Measurements from ENCODE around the gene APOB.

Gene APOB

GRCh38 chr2:21005700-21006422 is 38.0 kb downstream of the APOB start:
- DNase-seq (ENCODE audit: low read depth in 2 of 2), result no peak

GRCh38 chr2:21005111-21005699 is 38.7 kb downstream of the APOB start:
- DNase-seq (ENCODE audit: low read depth in 2 of 2), result no peak

- DNase-seq (ENCODE audit: low read depth in 2 of 2), result no peak
Observed at GRCh38 chr2:21004181-21004572, 39.7 kb downstream of the APOB start.

DNA sequence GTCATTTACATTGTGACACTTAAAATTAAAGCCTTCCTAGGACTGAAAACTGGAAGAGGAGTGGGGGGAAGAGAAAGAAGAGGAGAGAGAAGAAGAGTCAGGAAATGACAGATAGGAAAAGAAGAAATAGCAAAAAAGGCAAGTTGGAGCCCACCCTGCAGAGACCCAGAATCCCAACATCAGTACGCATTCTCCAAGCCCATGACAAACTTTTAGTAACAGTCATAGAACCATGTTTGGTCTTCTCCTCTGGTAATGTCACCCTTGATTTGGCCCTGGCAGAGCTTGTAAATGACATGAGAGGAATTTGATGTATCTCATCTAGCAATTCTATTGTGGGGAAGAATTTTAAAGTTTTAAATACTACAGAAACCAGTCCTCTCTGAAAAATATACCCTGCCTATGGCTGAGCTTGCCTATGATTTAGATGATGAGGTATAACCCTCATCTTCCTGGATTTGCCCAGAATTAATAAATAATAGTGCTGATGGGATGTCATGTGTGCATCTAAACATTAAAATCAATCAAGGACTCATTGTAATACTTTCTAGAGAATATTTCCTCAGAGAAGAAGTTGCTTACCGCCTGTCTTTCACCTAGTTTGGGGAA is 40.2 kb downstream of the APOB start:
- no peak for DNase-seq (ENCODE audit: low read depth in 2 of 2)

GRCh38 chr2:21002814-21003192 is 41.1 kb downstream of the APOB start:
- no peak for DNase-seq (ENCODE audit: low read depth in 2 of 2)

DNA sequence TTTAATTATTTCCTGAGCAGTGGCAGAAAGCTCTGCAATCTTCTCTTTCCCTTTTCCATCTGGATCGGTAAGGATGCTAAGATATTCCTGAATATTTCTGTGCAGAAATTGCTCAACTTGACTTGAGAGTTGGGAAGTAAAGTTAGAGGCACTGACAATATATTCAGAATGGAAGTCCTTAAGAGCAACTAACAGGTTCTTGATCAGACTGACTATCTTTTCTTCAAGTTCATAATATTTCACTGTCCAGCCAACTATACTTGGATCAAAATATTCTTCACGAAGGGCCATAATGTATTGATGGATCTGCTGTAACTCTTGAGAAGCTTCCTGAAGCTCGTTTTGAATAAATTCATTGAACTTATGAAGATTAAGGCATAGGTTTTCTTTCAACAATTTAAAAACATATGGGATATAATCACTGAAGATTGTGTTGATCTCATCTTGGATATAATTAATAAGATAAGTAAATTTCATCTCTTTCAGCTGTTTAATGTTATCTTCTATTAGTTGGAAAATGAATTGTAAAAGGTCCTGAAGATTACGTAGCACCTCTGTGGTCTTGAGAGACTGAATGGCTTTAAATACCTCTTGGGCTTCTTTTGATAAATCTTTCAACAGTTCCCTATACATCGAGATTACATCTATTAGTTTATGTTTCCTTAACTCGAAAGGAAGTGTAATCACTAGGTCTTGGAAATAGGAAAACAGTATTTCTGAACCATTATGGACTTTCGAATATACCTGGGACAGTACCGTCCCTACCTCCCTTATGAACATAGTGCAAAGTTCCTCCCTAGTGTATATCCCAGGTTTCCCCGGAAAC is 41.7 kb downstream of the APOB start:
- no peak for DNase-seq (ENCODE audit: low read depth in 2 of 2)

GRCh38 chr2:21001225-21001946 is 42.5 kb downstream of the APOB start:
- no peak for DNase-seq (ENCODE audit: low read depth in 2 of 2)

- no peak for DNase-seq (ENCODE audit: low read depth in 2 of 2)
Observed at GRCh38 chr2:20999906-21000645, 43.8 kb downstream of the APOB start.

DNA sequence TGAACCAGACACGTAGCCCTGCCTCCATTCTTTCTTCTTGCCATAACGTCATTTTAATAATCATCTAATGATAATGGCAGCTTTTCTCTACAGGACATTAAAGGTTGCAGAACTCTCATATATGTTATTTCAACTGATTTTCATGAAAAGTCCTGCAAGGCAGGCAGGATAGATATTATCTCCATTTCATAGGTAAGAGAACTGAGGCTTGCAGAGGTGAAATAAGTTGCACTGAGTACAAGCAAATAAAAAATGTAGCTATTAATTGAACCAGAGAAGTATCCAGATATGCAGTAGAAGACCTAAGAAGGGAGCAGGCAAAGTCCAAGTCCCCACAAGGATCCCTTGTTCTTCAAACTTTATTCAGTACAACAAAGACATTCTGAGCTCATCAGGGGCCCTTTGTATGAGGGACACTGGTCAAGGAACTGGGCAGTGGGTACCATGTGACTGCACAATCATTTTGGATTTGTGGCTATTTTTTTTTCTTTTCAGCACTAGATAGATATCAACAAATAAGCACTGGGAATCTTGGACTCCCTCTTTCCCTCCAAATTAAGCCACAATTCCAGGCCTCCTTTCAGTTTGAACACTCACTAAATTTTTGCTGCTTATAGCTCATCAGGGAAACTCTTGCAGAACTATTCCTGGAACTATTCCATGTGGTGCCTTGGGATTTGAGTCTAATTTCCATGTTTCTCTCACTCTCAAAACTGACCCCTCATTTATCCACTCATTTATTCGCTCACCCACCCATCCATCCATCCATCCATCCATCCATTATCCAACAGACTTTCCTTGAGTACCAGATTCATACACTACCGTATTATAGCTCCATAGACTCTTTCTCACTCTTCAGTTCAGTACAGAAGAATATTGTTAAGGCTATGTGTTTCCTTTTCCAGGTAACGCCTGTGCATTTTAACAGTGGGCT is 44.6 kb downstream of the APOB start:
- no peak for DNase-seq (ENCODE audit: low read depth in 2 of 2)

GRCh38 chr2:20997953-20998722 is 45.7 kb downstream of the APOB start:
- DNase-seq (ENCODE audit: low read depth in 2 of 2), result no peak

GRCh38 chr2:20994130-20994529 is 49.7 kb downstream of the APOB start:
- no peak for DNase-seq (ENCODE audit: low read depth in 2 of 2)

DNA sequence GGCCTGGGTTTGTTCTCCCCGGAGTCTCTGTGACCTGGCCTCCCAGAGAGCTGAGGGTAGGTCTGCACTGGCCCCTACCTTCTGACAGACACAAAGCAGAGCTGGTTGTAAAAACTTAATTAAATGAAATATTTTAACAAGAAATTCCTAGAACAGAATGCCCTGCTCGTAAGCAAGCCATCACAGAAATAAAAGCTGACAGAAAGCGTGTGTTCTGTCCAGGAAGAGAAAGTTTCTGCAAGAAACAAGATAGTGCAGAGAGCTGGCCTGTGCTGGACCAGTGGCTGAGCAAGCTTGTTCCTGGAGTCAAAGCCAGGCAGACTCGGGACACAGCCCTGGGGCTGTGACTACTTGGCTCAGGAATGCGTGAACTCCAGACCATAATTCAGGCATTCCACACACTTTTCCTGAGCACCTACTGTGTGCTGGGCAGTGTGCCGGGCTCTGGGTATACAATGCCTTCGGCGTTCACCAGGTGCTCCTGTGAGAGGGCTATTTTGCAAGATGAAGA is 51.6 kb downstream of the APOB start:
- DNase-seq (ENCODE audit: low read depth in 2 of 2), result no peak

DNA sequence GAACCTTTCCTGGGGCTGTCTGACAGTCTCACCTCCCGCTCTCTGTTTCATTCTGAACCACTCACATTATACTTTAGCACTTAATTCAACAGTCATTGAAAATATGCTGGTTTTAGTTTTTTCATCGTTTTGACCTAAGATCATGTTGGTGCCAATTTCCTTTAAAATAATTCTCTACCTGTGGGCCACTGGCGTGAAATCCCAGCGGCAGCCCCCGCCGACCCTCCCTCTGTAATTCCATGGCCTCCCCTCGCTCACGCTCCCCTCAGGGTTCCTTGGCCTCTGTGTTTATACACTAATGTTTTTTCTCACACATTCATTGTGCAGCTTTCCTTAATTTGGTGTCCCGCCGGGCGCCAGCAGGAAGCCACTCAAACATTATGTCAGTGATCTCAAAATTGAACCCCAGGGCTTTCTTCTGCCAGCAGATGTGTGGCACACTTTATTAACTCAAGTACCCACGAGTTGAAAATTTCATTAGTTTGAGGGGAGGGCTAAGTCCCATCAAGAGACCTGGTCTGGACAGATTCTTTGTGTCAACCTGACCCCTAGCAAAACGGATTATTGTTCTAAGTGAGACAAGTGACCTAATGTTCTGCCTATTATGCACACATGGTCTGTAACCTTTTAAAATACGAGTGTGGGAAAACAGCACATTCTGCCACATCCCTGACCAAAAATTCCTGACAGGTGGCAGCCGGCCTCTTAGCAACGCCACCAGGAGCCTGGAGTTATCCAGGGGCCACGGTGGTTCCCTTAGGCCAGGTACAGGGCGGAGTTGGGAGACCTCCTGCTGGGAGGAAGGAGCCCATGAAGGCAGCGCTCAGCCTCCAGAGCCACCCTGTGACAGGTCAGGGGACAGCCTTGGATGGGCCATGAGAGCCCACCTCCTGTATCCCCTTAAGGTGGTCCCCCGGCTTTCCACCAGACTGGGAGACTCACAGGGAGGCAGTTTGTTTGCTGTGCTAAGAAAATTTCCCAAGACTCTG is 53.1 kb downstream of the APOB start:
- no peak for DNase-seq (ENCODE audit: low read depth in 2 of 2)

GRCh38 chr2:20989404-20989803 is 54.5 kb downstream of the APOB start:
- DNase-seq (ENCODE audit: low read depth in 2 of 2), result no peak

- DNase-seq (ENCODE audit: low read depth in 2 of 2), result no peak
Observed at GRCh38 chr2:20988905-20989304, 55.0 kb downstream of the APOB start.

DNA sequence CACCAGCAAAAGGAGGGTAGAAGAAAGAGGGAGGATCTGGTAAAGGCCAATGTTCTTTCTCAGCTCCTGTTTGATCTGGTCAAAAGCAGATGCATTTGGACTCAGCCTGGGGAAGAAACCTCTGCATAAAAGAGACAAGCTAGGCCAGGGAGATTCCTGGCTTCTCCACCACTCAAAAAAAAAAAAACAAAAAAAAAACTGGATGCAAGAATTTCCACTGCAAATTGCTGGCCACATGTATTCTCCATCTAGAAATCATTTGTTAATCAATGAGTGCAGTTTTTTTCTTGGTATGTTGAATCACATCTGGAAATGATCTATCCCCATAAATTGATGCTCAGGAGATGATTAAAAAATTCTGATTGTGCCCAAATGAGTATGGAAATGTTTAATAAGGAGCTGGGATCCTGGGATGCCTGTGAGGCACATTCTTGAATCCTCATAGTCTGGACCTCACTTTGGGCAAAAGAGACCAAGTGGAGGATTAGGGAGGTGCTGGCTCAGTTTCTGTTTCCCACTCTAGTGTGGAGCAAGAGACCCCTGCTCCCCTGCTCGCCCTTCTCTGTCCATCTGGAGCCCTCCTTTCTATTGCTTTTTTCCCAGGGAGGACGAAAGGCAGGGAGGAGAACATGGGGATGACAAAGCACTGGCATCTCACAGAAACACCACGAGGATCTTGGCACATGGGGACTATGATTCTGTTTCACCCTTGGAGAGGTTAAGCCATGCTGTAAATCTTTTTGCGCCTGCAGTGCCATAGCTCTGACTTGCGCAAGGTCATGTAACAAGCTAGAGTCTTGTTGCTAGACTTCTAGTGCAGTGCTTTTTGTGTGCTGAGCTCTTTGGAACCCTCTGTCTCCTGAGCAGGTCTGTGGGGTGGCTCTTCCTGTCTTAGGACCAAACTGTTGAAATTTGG is 57.6 kb downstream of the APOB start:
- no peak for DNase-seq (ENCODE audit: low read depth in 2 of 2)

DNA sequence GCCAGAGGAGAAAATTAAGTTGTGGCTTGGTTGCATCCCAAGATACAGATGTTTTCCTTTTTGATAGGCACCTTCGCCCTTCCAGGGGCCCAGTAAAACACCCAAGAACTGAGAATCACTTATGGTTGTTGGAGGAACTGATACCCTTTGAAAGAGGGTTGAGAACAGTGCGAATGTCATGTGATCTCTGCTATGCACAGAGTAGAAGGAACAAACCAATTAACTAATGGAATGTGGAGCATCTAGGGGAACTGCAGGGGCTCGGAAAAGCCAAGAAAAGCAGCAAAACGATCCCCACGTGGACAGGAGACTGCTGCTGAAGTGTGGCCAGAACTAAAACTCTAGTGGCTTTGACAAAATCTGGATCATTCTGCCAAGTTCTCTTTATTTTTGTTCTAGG is 58.8 kb downstream of the APOB start:
- no peak for DNase-seq (ENCODE audit: low read depth in 2 of 2)

Measured in stimulated activated CD8-positive, alpha-beta memory T cell treated with anti-CD3 and anti-CD28 coated beads, Interleukin-15, amount 100 ng/mL, for 48 hours (primary cell).